Loucy (cell line): Measurements from ENCODE around the gene OR1E1.

Experiments
- H2AFZ ChIP-seq: fragments of 200-600 bp; sonication (generic); 2 replicates; pipeline ENCODE4 v1.6.0; 2016; ENCODE audit warnings: antibody characterized with exemption, mild to moderate bottlenecking, low read length, moderate library complexity
- H3F3A ChIP-seq: fragments of 200-600 bp; 2 replicates; pipeline ENCODE4 v1.6.0; 2016; ENCODE audit warnings: antibody characterized with exemption, low read depth, mild to moderate bottlenecking
- H3K27me3 ChIP-seq: fragments of 200-600 bp; sonication (generic); 2 replicates; pipeline ENCODE4 v1.6.1; 2014; ENCODE audit warnings: low read length, mild to moderate bottlenecking; ENCODE audit not compliant: insufficient read depth, poor library complexity, severe bottlenecking
- H3K36me3 ChIP-seq: fragments of 200-600 bp; sonication (generic); 2 replicates; pipeline ENCODE4 v1.6.1; 2016; ENCODE audit warnings: low read length; ENCODE audit not compliant: insufficient read depth
- H3K4me1 ChIP-seq: fragments of 200-600 bp; sonication (generic); 2 replicates; pipeline ENCODE4 v1.5.1; 2014; ENCODE audit warnings: low read length, mild to moderate bottlenecking; ENCODE audit not compliant: insufficient read depth, poor library complexity, severe bottlenecking
- H3K4me2 ChIP-seq: fragments of 200-600 bp; sonication (generic); 2 replicates; pipeline ENCODE4 v1.6.0; 2014; ENCODE audit warnings: antibody characterized with exemption, low read length, low read depth, mild to moderate bottlenecking; ENCODE audit not compliant: poor library complexity, severe bottlenecking
- H3K4me3 ChIP-seq: fragments of 200-600 bp; sonication (generic); 2 replicates; pipeline ENCODE4 v1.5.1; 2014; ENCODE audit warnings: low read length, mild to moderate bottlenecking, mixed read lengths; ENCODE audit not compliant: poor library complexity, severe bottlenecking
- H3K79me2 ChIP-seq: fragments of 200-600 bp; sonication (generic); 2 replicates; pipeline ENCODE4 v1.6.1; 2014; ENCODE audit warnings: low read length; ENCODE audit not compliant: insufficient read depth
- H3K9ac ChIP-seq: fragments of 200-600 bp; sonication (generic); 2 replicates; pipeline ENCODE4 v1.6.0; 2014; ENCODE audit warnings: mild to moderate bottlenecking, low read depth, low read length, moderate library complexity; ENCODE audit not compliant: poor library complexity, severe bottlenecking
- H3K9me2 ChIP-seq: fragments of 200-600 bp; sonication (generic); replicated peaks from 2 replicates; pipeline ENCODE4 v1.6.1; 2016; ENCODE audit warnings: low read depth, low read length, mixed read lengths
- H3K9me3 ChIP-seq: fragments of 200-600 bp; sonication (generic); 2 replicates; pipeline ENCODE4 v1.6.1; 2014; ENCODE audit warnings: mild to moderate bottlenecking, antibody characterized with exemption, low read length, low read depth; ENCODE audit not compliant: insufficient read depth
- H4K20me1 ChIP-seq: fragments of 200-600 bp; sonication (generic); 2 replicates; pipeline ENCODE4 v1.6.0; 2014; ENCODE audit warnings: antibody characterized with exemption, low read length, mild to moderate bottlenecking; ENCODE audit not compliant: insufficient read depth, poor library complexity, severe bottlenecking
- CTCF ChIP-seq: fragments of 200-600 bp; sonication (generic); conservative IDR thresholded peaks from 2 replicates; pipeline ENCODE4 v1.5.1; 2014; ENCODE audit warnings: mild to moderate bottlenecking, antibody characterized with exemption, low read length
- EZH2phosphoT487 ChIP-seq: fragments of 200-600 bp; IDR thresholded peaks from 2 replicates; pipeline ENCODE4 v1.6.1; 2018; ENCODE audit warnings: antibody characterized with exemption, mild to moderate bottlenecking, moderate library complexity, borderline replicate concordance

OR1E1 gene

GRCh38 chr17:3398310-3398709, at the start of gene OR1E1:
Gene OR1E1 (minus strand): TSS chr17:3398410. CDS start chr17:3398410, 0 bp downstream.
- Histone ChIP-seq H3K9ac (no peak within 1 kb of the TSS), H3K9me3 (no peaks in the 10 kb centered on the region), H3K79me2 (no peaks in the 10 kb centered on the region), H3K27me3 (no peaks in the 10 kb centered on the region), H2AFZ (no peak within 1 kb of the TSS), H3K4me2 (no peak within 1 kb of the TSS), H4K20me1 (no peaks in the 10 kb centered on the region), H3K4me1 (no peaks in the 10 kb centered on the region), H3F3A (no peaks in the 10 kb centered on the region), H3K9me2 (no peaks in the 10 kb centered on the region), H3K4me3 (no peak within 1 kb of the TSS), H3K36me3 (no peaks in the 10 kb centered on the region)
- TF ChIP-seq EZH2phosphoT487: no peak
- TF ChIP-seq CTCF: no peak

DNA sequence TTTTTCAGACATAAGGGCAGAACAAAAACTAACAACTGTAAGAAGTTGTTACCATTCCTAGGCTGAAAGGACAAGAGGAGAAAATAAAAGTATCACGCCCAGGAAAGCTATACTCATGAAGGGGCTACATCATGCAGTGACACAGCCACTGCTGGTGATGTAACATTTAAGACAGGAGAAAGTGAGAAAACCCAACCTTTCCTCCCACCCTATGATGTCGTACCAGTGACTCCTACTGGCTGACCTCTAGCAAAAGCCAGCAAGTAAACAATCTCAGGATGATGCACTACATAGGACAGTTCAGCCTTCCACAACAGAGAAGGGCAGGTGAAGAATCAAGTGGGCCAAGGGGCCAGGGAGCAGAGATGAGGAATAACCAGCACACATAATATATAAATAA, 49.4 kb upstream of the OR1E1 start:
- no peaks in the 10 kb centered on the region for H3K4me1 ChIP-seq
- H3K79me2 ChIP-seq: no peaks in the 10 kb centered on the region
- no peak overlapping the region for H3K9ac ChIP-seq
- no peaks in the 10 kb centered on the region for H3K36me3 ChIP-seq
- no peaks in the 10 kb centered on the region for H3K9me2 ChIP-seq
- no peaks in the 10 kb centered on the region for H3K27me3 ChIP-seq
- no peaks in the 10 kb centered on the region for H3F3A ChIP-seq
- H3K4me3 ChIP-seq: no peak overlapping the region
- peak; percentile 60 for TF ChIP-seq CTCF
- TF ChIP-seq EZH2phosphoT487: no peak
- H4K20me1 ChIP-seq: no peaks in the 10 kb centered on the region
- no peak overlapping the region for H3K4me2 ChIP-seq
- no peak overlapping the region for H2AFZ ChIP-seq
- no peaks in the 10 kb centered on the region for H3K9me3 ChIP-seq

DNA sequence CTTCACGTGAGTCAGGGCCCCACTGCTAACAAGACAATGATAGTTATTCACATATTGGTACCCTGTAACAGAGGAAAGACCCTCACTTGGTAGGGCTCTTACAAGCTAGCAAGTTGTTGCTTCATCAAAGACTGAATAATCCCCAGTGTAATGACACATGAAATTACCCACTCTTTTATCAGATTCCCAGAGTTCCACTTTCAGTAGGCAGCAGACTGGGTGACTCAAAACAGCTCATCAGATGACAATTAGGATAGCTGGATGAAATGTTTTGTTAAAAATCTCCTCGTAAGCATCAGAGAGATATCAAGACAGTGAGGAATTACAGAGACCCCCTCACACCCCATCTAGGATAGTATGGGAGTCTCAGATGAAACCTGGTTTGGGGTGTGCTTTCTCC, 42.2 kb upstream of the OR1E1 start:
- Histone ChIP-seq H2AFZ (no peak overlapping the region), H3K4me2 (no peak overlapping the region), H4K20me1 (no peaks in the 10 kb centered on the region), H3K79me2 (no peaks in the 10 kb centered on the region), H3K9me2 (no peaks in the 10 kb centered on the region), H3F3A (no peaks in the 10 kb centered on the region), H3K27me3 (no peaks in the 10 kb centered on the region), H3K36me3 (no peaks in the 10 kb centered on the region), H3K9ac (no peak overlapping the region), H3K4me3 (no peak overlapping the region), H3K9me3 (no peaks in the 10 kb centered on the region), H3K4me1 (no peaks in the 10 kb centered on the region)
- TF ChIP-seq CTCF (no peak), EZH2phosphoT487 (no peak)
